ENCODE results near the gene ADCYAP1. TPM values are rescaled to one million over a fixed set of nuclear protein-coding genes. Genes with fewer than 3 reads are reported as not detected.

The ADCYAP1 gene
- total and polyA plus RNA-seq, 10 donors, result 0.02 to 0.82 (median 0.34) TPM; not detected in 5

GRCh38 chr18:933082-933481 lies 28.4 kb downstream of the ADCYAP1 start:
- intact Hi-C loops (cut with DNase I; ENCODE audit: low total_unique reads), result no loop called here
- no peaks in the 10 kb centered on the region for H3K4me1 ChIP-seq
- no peak overlapping the region for H3K27ac ChIP-seq
- peaks cover 0 to 4% (median 0%) of the 10 kb centered on the region in 7 donors for H3K27me3 ChIP-seq (replicated peaks in 1 of 7)
- no peak overlapping the region for H3K4me3 ChIP-seq
- 8 to 32% (median 15%) methylated on average over 2 of the region's 2 CpGs for WGBS, 5 donors
- DNase-seq, result no peak
- H3K36me3 ChIP-seq, result no peaks in the 10 kb centered on the region
- TF ChIP-seq POLR2AphosphoS5 (IDR thresholded peaks at IDR 0.05), result no peak
- no peaks in the 10 kb centered on the region for H3K9me3 ChIP-seq

DNA sequence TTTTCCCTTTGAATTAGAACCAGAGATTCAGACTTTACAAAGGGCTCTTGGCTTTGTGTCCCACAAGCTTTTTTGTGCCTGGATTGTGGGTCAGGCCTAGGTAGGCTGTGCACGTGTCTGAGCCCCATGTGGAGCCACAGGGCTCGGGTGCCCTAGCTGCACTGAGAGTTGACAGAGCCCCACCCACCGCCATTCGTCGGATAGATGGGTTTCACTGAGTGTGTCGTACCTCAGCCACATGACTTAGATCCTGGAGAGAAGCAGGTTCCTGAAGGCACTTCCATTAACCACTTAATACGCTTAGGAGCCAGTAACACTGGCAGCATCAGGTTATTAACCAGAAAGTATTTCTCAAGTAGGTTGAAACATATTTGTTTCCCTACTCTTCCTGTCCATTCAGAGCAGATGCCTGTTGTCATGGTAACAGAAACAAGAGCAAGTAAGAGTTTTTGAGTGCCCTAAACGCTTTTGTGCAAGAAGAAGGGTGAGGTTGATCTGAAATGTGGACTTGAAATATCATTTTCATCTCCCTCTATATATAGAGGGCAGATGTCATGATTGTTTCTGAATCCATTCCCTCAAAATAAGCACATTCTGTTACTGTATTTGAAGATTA lies 30.0 kb downstream of the ADCYAP1 start:
- TF ChIP-seq CTCF (IDR thresholded peaks at IDR 0.05 in 8 of 11, conservative IDR thresholded peaks at IDR 0.05 in 3 of 11), result no peak
- no peak for TF ChIP-seq POLR2A (IDR thresholded peaks at IDR 0.05)
- no peak for TF ChIP-seq POLR2AphosphoS5 (IDR thresholded peaks at IDR 0.05)
- Histone ChIP-seq H3K27me3 (replicated peaks in 1 of 7) (peaks cover 0 to 3% (median 0%) of the 10 kb centered on the region in 7 donors), H3K4me3 (no peak overlapping the region), H3K27ac (no peak overlapping the region), H3K4me1 (no peaks in the 10 kb centered on the region), H3K36me3 (no peaks in the 10 kb centered on the region), H3K9me3 (no peaks in the 10 kb centered on the region)
- no peak for DNase-seq
- WGBS, 5 donors, result 61 to 72% (median 69%) methylated on average over 8 of the region's 8 CpGs
- intact Hi-C loops (cut with DNase I; ENCODE audit: low total_unique reads), result no loop called here

- no peak for DNase-seq
- H3K9me3 ChIP-seq, result no peaks in the 10 kb centered on the region
These were observed 32.3 kb downstream of the ADCYAP1 start for GRCh38 chr18:936941-937340.

GRCh38 chr18:939166-939565 lies 34.5 kb downstream of the ADCYAP1 start:
- no peak for TF ChIP-seq POLR2AphosphoS5 (IDR thresholded peaks at IDR 0.05)
- TF ChIP-seq CTCF (IDR thresholded peaks at IDR 0.05 in 8 of 11, conservative IDR thresholded peaks at IDR 0.05 in 3 of 11), result no peak
- TF ChIP-seq POLR2A (IDR thresholded peaks at IDR 0.05), result no peak
- Histone ChIP-seq H3K4me1 (no peaks in the 10 kb centered on the region), H3K27ac (no peak overlapping the region), H3K9me3 (no peaks in the 10 kb centered on the region), H3K27me3 (replicated peaks in 1 of 7) (no peaks in the 10 kb centered on the region), H3K36me3 (no peaks in the 10 kb centered on the region), H3K4me3 (no peak overlapping the region)
- no peak for DNase-seq
- intact Hi-C loops (cut with DNase I; ENCODE audit: low total_unique reads), result no loop called here
- WGBS, 5 donors, result 35 to 69% (median 51%) methylated on average over 4 of the region's 4 CpGs

More at GRCh38 chr18:936941-937340, 32.3 kb downstream of the ADCYAP1 start:
- 46 to 79% (median 66%) methylated on average over 5 to 6 of the region's 6 CpGs for WGBS, 5 donors
- intact Hi-C loops (cut with DNase I; ENCODE audit: low total_unique reads), result no loop called here
- H3K27me3 ChIP-seq (replicated peaks in 1 of 7), result peaks cover 0 to 3% (median 0%) of the 10 kb centered on the region in 7 donors
- H3K36me3 ChIP-seq, result no peaks in the 10 kb centered on the region
- no peaks in the 10 kb centered on the region for H3K4me1 ChIP-seq
- H3K27ac ChIP-seq, result no peak overlapping the region
- no peak overlapping the region for H3K4me3 ChIP-seq
- no peak for TF ChIP-seq CTCF (IDR thresholded peaks at IDR 0.05 in 8 of 11, conservative IDR thresholded peaks at IDR 0.05 in 3 of 11)
- TF ChIP-seq POLR2A (IDR thresholded peaks at IDR 0.05), result no peak
- TF ChIP-seq POLR2AphosphoS5 (IDR thresholded peaks at IDR 0.05), result no peak

Data from spleen (tissue), 11 donors.